NCI-H526 treated with DMSO at 0.1 percent for 48 hours (cell line): Measurements from ENCODE around the gene SLCO2A1.

ENCODE experiments used
- DNase-seq: peaks from one replicate; lab custom pipeline; 2025; lab: John Stamatoyannopoulos, UW

The SLCO2A1 gene

GRCh38 chr3:133949438-133949837 is 80.3 kb downstream of the SLCO2A1 start:
- no peak for DNase-seq

GRCh38 chr3:133948996-133949395 is 80.7 kb downstream of the SLCO2A1 start:
- no peak for DNase-seq

GRCh38 chr3:133948131-133948810 is 81.5 kb downstream of the SLCO2A1 start:
- no peak for DNase-seq

- no peak for DNase-seq
Measured at GRCh38 chr3:133945381-133946095, 84.2 kb downstream of the SLCO2A1 start.

- no peak for DNase-seq
Measured at GRCh38 chr3:133944641-133945380, 84.9 kb downstream of the SLCO2A1 start.

- DNase-seq, result no peak
Measured at GRCh38 chr3:133944181-133944580, 85.5 kb downstream of the SLCO2A1 start.

GRCh38 chr3:133943639-133944141 is 86.0 kb downstream of the SLCO2A1 start:
- DNase-seq, result no peak

GRCh38 chr3:133943031-133943535 is 86.6 kb downstream of the SLCO2A1 start:
- DNase-seq, result no peak

GRCh38 chr3:133941415-133941821 is 88.3 kb downstream of the SLCO2A1 start:
- no peak for DNase-seq

GRCh38 chr3:133940536-133940935 is 89.2 kb downstream of the SLCO2A1 start:
- DNase-seq, result no peak

- no peak for DNase-seq
Measured at GRCh38 chr3:133939463-133939835, 90.3 kb downstream of the SLCO2A1 start.

- DNase-seq, result no peak
Measured at GRCh38 chr3:133938770-133939462, 90.8 kb downstream of the SLCO2A1 start.

- DNase-seq, result no peak
Measured at GRCh38 chr3:133937756-133938601, 91.7 kb downstream of the SLCO2A1 start.

GRCh38 chr3:133937061-133937686 is 92.6 kb downstream of the SLCO2A1 start:
- no peak for DNase-seq

GRCh38 chr3:133935843-133936769 is 93.6 kb downstream of the SLCO2A1 start:
- DNase-seq, result no peak

- DNase-seq, result no peak
Measured at GRCh38 chr3:133934996-133935842, 94.5 kb downstream of the SLCO2A1 start.

- no peak for DNase-seq
Measured at GRCh38 chr3:133934073-133934970, 95.4 kb downstream of the SLCO2A1 start.
